Measurements from ENCODE around the gene HSPB8.
A peak's percentile ranks its signal among the peaks of the same experiment; 100 is the strongest.

HSPB8 gene

DNA sequence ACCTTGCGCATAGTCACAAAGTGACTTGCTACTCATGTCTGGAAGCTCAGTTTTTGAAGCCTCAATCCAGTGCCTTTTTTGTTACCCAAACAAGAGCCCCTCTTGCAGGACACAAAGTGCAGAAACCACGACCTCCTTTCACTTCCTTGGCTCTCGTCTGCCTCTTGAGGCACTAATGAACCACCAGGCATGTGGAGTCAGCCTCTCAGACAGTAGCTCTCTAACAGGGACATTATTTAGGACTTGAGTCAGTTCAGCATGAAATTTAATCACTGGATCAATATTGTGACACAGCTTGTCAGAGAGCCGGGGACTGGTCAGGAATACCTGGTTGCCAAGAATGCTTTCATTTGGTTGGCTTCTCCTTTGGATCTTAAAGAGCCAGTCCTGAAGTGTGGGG, 46.7 kb downstream of the HSPB8 start:
- TF ChIP-seq ZFX (IDR thresholded peaks at IDR 0.05), result no peak
- TF ChIP-seq, protein P1, sequence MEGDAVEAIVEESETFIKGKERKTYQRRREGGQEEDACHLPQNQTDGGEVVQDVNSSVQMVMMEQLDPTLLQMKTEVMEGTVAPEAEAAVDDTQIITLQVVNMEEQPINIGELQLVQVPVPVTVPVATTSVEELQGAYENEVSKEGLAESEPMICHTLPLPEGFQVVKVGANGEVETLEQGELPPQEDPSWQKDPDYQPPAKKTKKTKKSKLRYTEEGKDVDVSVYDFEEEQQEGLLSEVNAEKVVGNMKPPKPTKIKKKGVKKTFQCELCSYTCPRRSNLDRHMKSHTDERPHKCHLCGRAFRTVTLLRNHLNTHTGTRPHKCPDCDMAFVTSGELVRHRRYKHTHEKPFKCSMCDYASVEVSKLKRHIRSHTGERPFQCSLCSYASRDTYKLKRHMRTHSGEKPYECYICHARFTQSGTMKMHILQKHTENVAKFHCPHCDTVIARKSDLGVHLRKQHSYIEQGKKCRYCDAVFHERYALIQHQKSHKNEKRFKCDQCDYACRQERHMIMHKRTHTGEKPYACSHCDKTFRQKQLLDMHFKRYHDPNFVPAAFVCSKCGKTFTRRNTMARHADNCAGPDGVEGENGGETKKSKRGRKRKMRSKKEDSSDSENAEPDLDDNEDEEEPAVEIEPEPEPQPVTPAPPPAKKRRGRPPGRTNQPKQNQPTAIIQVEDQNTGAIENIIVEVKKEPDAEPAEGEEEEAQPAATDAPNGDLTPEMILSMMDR (conservative IDR thresholded peaks at IDR 0.05), result no peak
- H3K27ac ChIP-seq, result no peak overlapping the region

DNA sequence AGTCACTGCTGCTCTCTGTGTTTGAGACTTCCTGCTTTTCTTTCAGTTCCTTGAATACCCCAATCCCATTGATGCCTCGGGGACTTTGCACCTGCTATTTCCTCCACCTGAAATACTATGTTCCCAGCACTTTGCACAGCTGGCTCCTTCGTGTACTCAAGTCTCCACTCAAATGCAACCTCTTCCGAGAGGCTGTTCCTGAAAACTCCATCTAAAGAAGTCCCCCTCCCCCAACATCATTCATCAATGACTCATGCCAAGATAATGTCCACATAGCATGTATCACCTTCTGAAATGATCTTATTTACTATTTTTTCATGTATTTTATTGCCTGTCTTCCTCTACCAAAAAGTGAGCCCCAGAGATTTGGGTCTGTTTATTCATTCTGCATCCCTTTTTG, 48.6 kb downstream of the HSPB8 start:
- TF ChIP-seq, protein P1 (conservative IDR thresholded peaks at IDR 0.05), result no peak
- no peak for TF ChIP-seq ZFX (IDR thresholded peaks at IDR 0.05)
- H3K27ac ChIP-seq, result no peak overlapping the region

DNA sequence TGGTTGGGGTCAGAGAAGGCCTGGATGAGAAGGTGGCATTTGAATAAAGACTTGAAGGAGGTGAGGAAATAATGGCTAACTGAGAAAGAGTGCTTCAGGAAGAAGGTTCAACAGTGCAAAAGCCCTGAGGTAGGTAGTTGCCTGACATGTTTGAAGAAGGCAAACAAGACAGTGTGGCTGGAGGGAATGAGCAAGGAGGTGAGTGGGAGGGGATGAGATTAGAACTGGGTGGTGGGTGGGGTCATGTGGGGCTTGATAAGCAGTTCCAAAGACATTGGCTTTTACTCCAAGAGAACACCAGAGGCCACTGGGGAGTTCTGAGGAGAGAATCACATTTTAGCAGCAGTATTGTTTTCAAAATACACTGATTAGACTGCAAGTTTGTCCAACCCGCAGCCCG, 50.5 kb downstream of the HSPB8 start:
- TF ChIP-seq ZFX (IDR thresholded peaks at IDR 0.05), result no peak
- TF ChIP-seq, protein P1 (conservative IDR thresholded peaks at IDR 0.05), result no peak
- no peak overlapping the region for H3K27ac ChIP-seq

DNA sequence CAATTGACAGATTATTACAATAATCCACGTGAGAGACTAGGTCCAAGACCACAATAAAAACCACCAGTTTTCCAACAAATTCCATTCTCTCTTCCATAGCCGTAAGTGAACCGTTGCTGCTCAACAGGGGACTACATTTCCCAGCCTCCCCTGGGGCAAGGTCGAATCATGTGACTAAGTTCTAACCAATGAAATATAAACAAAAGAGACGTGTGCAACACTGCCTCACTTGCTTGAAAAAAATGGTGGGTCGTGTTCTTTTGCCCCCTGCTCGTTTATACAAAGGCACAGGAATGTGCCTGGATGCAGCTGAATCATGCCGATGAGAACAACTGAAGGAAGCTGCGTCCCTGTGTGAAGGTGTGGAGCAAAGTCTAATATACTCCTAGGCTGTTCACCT, 51.1 kb downstream of the HSPB8 start:
- H3K27ac ChIP-seq, result no peak overlapping the region
- TF ChIP-seq ZFX (IDR thresholded peaks at IDR 0.05), result no peak
- TF ChIP-seq, protein P1 (conservative IDR thresholded peaks at IDR 0.05), result no peak

DNA sequence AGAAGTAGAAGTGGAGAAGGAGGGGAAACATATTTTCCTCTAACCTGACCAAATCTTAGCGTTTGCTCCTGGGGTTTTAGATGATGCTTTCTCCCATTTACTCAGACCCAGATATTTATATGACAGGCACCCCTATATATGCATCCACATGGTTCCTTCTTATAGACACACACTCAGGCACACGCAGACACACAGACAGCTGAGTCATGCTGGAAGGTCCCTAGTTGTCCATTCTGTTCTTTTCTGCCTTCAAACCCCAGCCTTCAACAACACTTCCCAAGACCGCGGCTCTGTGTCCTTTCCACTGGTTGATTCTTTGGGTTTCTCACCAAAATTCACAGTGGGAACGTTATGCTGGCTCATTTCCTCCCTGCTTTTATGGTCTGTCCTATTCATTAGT, 52.1 kb downstream of the HSPB8 start:
- H3K27ac ChIP-seq, result no peak overlapping the region
- TF ChIP-seq, protein P1 (conservative IDR thresholded peaks at IDR 0.05), result no peak
- no peak for TF ChIP-seq ZFX (IDR thresholded peaks at IDR 0.05)

- TF ChIP-seq, protein P1 (conservative IDR thresholded peaks at IDR 0.05), result no peak
- TF ChIP-seq ZFX (IDR thresholded peaks at IDR 0.05), result no peak
- H3K27ac ChIP-seq, result no peak overlapping the region
Measured at GRCh38 chr12:119231774-119232173, 53.0 kb downstream of the HSPB8 start.

DNA sequence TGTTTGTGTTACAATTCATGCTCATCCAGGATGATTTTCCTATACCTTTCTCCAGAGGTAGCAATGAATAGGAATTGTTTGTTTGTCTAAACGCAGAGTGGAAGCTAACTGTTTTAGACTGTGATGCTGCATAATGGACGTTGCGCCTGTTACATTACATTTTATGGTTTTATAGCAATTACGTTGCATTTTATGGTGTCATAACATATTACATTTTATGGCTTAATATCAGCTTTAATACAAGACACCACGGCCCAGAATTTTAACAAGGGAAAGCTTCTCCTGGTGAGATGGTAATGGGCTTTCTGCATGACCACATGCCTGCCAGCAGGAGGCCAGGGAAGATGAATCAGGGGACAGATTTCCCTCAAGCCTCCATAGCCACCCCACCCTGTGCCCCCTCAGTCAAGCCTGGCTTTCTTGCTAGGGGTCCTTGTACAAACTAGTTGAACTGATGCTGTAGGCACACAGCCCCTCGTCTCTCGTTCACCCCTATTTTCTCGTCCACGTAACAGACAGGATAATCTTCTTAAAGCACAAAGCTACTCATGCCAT, 56.5 kb downstream of the HSPB8 start:
- TF ChIP-seq, protein P1 (conservative IDR thresholded peaks at IDR 0.05), result peak; percentile 28; the same call in 1 of the 2 replicates
- no peak for TF ChIP-seq ZFX (IDR thresholded peaks at IDR 0.05)
- H3K27ac ChIP-seq, result no peak overlapping the region
